Osteoblast (primary cell): ENCODE measurements around the gene CYP1B1. TPM values are rescaled to one million over a fixed set of nuclear protein-coding genes. Genes with fewer than 3 reads are reported as not detected.
"Not testable (repeated sequence)": the region's sequence is repeated elsewhere in the genome, so short reads cannot be mapped to it uniquely, and the experiment has no call there.

Source experiments
- DNase-seq: peaks from one replicate; pipeline ENCODE4 v3.0.0; 2011; ENCODE audit warnings: low spot score, mixed read lengths; ENCODE audit not compliant: insufficient read length; ENCODE audit errors: missing footprints
- H2AFZ ChIP-seq: 2 replicates; pipeline ENCODE4 v1.6.0; 2011; ENCODE audit warnings: mild to moderate bottlenecking, low read length
- H3K27ac ChIP-seq: 2 replicates; pipeline ENCODE4 v1.5.1; 2011; ENCODE audit warnings: mild to moderate bottlenecking, low read depth, low read length, moderate library complexity
- H3K27me3 ChIP-seq: 2 replicates; pipeline ENCODE4 v1.6.0; 2012; ENCODE audit warnings: mild to moderate bottlenecking, control low read depth, inconsistent platforms, low read length, moderate library complexity; ENCODE audit not compliant: insufficient read depth
- H3K36me3 ChIP-seq: 2 replicates; pipeline ENCODE4 v1.5.1; 2011; ENCODE audit warnings: mild to moderate bottlenecking, low read length, control low read depth, moderate library complexity; ENCODE audit not compliant: insufficient read depth
- H3K4me1 ChIP-seq: 2 replicates; pipeline ENCODE4 v1.5.1; 2011; ENCODE audit warnings: mild to moderate bottlenecking, low read length, control low read depth, moderate library complexity; ENCODE audit not compliant: insufficient read depth
- H3K4me2 ChIP-seq: 2 replicates; pipeline ENCODE4 v1.6.0; 2011; ENCODE audit warnings: mild to moderate bottlenecking, low read length; ENCODE audit not compliant: insufficient read depth
- H3K4me3 ChIP-seq: fragments of 200-600 bp; sonication (generic); 3 replicates; pipeline ENCODE4 v1.5.1; 2012; ENCODE audit warnings: mild to moderate bottlenecking, low read length, inconsistent platforms; ENCODE audit not compliant: insufficient read depth
- H3K79me2 ChIP-seq: 2 replicates; pipeline ENCODE4 v1.6.0; 2012; ENCODE audit warnings: mild to moderate bottlenecking, low read length, control low read depth, inconsistent platforms; ENCODE audit not compliant: insufficient read depth
- H3K9me3 ChIP-seq: 2 replicates; pipeline ENCODE4 v1.5.1; 2011; ENCODE audit warnings: low read depth, low read length, control low read depth
- H4K20me1 ChIP-seq: 2 replicates; pipeline ENCODE4 v1.6.0; 2012; ENCODE audit warnings: mild to moderate bottlenecking, low read length, control low read depth; ENCODE audit not compliant: insufficient read depth
- CTCF ChIP-seq: IDR thresholded peaks from 2 replicates; pipeline ENCODE4 v1.5.1; 2011; ENCODE audit warnings: mild to moderate bottlenecking, low read depth, low read length, moderate library complexity; ENCODE audit errors: extremely low read depth
- total RNA-seq: library from RNA; depleted of rRNA; stranded (reverse); fragments of >200 nt; gene quantifications from 2 replicates; pipeline ENCODE4 v1.2.3, GENCODE V29; 2012

The CYP1B1 gene
- total RNA-seq, 1 donor = 827 TPM

DNA sequence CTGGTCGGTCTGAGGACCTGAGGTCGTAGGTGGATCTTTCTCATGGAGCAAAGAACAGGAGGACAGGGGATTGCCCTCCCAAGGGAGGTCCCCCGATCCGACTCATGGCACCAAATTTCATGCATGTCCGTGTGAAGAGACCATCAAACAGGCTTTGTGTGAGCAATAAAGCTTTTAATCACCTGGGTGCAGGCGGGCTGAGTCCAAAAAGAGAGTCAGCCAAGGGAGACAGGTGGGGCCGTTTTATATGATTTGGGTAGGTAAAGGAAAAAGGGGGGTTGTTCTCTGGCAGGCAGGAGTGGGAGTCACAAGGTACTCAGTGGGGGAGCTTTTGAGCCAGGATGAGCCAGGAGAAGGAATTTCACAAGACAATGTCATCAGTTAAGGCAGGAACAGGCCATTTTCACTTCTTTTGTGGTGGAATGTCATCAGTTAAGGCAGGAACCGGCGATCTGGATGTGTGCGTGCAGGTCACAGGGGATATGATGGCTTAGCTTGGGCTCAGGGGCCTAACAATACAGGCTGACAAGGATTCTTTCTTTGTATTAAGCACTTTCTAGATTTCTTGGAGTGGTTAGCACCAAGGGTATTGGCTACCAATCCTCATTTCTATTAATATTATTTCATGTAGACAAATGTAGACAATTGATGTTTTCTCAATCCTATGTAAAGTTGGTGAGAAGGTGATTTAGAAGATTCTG lies 10.2 kb upstream of the CYP1B1 start:
- not testable (repeated sequence) for H2AFZ ChIP-seq, H3K4me3 ChIP-seq, H3K4me1 ChIP-seq, DNase-seq, H4K20me1 ChIP-seq, H3K36me3 ChIP-seq, H3K27me3 ChIP-seq, H3K79me2 ChIP-seq, H3K9me3 ChIP-seq, H3K4me2 ChIP-seq, H3K27ac ChIP-seq

DNA sequence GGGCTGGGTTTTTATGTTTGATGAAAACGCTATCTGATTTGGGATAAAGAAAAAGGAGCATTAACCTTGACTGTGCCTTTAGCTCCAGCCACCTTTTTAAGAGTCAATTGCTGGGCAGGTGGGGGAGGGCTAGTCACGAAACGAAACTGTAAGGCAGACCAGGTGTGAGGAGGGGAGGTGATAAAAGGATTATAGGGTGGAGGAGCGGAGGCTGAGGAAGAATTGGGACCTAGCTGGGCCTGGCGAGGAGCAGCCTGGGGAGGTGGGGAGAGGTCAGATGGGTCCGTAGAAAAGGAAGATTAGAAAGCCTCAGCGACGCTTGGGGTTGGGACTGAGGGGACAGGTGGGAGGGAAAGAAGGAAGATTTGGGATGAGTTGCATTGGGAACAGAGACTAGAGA lies 8.6 kb upstream of the CYP1B1 start:
- H3K4me3 ChIP-seq, H3K79me2 ChIP-seq, H4K20me1 ChIP-seq, H3K36me3 ChIP-seq, H3K4me1 ChIP-seq, H3K4me2 ChIP-seq, H2AFZ ChIP-seq, H3K9me3 ChIP-seq, H3K27me3 ChIP-seq, DNase-seq, H3K27ac ChIP-seq: not testable (repeated sequence)

GRCh38 chr2:38082727-38083126 lies 6.8 kb upstream of the CYP1B1 start:
- H3K36me3 ChIP-seq, H2AFZ ChIP-seq, H4K20me1 ChIP-seq, H3K27ac ChIP-seq, H3K79me2 ChIP-seq, H3K4me2 ChIP-seq, H3K27me3 ChIP-seq, H3K4me3 ChIP-seq, H3K9me3 ChIP-seq, DNase-seq: not testable (repeated sequence)
- H3K4me1 ChIP-seq = peaks cover 11% of the 10 kb centered on the region

- no peak for TF ChIP-seq CTCF
Observed at GRCh38 chr2:38080346-38080745, 4.4 kb upstream of the CYP1B1 start.

DNA sequence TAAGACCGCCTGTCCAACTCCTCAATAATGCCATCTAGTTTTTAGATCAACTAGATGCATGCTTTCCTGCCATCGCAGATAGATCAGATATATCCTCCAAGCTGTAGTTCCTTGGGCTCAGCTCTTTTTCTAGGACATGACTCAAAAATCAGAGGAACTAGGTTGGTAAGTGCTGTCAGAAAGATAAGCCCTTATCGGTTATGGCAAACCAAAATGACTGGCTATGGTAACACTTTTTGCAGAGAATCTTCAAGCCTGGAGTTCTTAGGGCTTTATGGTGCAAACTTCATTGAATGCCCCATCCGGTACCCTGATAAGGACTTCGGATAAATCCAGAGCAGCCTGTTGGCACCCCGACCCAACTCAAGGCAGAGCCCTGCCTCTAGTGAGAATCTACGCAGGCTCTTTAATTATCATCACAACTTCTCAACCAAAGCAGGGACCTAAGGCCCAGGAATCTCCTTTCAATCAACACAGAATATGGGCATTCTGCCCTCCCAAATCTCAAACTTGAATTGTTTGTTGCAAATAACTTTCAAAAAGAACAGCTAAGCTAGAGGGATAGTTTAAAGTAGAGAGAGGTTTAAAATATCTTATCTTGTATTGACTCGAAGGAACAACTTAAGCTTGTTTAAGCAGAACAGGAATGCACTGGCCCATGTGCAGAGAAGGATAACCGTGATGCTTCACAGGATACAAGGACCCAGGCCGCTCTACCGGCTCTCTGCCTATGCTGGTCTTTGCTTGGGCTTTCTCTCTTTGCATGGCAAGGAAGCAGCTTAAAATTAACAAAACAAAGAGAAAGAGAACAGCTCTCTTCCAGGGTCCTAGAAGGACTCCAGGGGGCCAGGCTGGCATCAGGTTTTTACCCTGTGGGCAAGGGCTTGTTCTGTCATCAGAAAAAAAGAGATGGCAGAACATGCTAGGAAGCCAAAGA lies 3.4 kb upstream of the CYP1B1 start:
- peak; percentile 37 for DNase-seq
- peak overlapping the region; percentile 69 for H3K27ac ChIP-seq
- no peak for TF ChIP-seq CTCF
- peaks cover 12% of the 10 kb centered on the region for H3K27me3 ChIP-seq
- no peak overlapping the region for H3K4me3 ChIP-seq
- H3K36me3 ChIP-seq = peaks cover under 1% of the 10 kb centered on the region
- no peaks in the 10 kb centered on the region for H4K20me1 ChIP-seq
- H3K79me2 ChIP-seq = peaks cover 11% of the 10 kb centered on the region
- no peaks in the 10 kb centered on the region for H3K9me3 ChIP-seq
- H3K4me1 ChIP-seq = peaks cover 22% of the 10 kb centered on the region
- no peak overlapping the region for H3K4me2 ChIP-seq
- H2AFZ ChIP-seq = no peak overlapping the region

More at GRCh38 chr2:38080346-38080745, 4.4 kb upstream of the CYP1B1 start:
- Histone ChIP-seq H2AFZ (no peak overlapping the region), H3K36me3 (no peaks in the 10 kb centered on the region), H3K4me2 (no peak overlapping the region), H4K20me1 (no peaks in the 10 kb centered on the region), H3K27me3 (peaks cover 6% of the 10 kb centered on the region), H3K4me1 (peaks cover 19% of the 10 kb centered on the region), H3K4me3 (no peak overlapping the region), H3K27ac (no peak overlapping the region), H3K9me3 (no peaks in the 10 kb centered on the region), H3K79me2 (peaks cover 2% of the 10 kb centered on the region)
- no peak for DNase-seq
